ENCODE measurements around the gene NALCN. TPM values are rescaled to one million over a fixed set of nuclear protein-coding genes. Genes with fewer than 3 reads are reported as not detected.

The NALCN gene
- total RNA-seq, 4 donors from 2014 or later, result under 0.01 to 1.3 (median 0.17) TPM; not detected in 1

DNA sequence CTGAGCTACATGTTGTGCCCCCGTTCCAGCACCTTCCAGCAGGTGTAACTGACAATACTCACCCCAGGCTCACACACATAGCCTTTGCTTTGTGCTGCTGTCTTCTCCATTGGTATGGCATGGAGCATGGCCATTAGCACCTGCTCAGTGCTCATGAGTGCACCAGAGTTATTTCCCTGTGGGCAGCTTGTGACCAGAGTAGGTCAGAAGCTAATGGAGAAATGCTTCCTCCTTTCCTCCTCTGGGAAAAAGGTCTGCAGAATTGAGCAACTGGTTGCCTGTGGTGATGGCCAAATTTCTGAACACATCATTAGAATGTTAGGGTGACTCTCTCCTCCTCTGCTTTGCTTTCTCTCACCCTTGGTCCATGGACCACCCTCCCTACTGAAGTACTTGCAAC lies 397.2 kb downstream of the NALCN start:
- TF ChIP-seq, protein P1, sequence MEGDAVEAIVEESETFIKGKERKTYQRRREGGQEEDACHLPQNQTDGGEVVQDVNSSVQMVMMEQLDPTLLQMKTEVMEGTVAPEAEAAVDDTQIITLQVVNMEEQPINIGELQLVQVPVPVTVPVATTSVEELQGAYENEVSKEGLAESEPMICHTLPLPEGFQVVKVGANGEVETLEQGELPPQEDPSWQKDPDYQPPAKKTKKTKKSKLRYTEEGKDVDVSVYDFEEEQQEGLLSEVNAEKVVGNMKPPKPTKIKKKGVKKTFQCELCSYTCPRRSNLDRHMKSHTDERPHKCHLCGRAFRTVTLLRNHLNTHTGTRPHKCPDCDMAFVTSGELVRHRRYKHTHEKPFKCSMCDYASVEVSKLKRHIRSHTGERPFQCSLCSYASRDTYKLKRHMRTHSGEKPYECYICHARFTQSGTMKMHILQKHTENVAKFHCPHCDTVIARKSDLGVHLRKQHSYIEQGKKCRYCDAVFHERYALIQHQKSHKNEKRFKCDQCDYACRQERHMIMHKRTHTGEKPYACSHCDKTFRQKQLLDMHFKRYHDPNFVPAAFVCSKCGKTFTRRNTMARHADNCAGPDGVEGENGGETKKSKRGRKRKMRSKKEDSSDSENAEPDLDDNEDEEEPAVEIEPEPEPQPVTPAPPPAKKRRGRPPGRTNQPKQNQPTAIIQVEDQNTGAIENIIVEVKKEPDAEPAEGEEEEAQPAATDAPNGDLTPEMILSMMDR (IDR thresholded peaks at IDR 0.05; ENCODE audit: low read depth), result no peak

DNA sequence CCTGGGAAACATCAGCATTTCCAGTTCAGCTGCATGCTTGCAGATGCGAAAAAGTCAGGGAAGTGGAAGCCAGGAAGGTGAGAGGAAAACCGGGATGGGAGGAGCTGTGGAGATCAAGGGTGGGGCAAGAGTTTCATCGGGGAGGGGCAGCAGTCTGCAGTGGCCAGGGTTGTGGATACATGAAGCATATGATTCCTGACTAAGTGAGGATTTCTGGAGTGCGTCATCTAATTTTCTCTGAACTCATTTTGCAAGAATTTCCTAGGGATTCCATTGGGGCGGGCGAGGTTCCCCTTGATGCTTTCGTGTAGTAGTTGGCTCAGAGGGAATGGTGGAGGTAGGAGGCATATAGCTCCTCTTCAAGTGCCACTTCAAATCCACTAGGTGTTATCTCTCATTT lies 397.6 kb downstream of the NALCN start:
- TF ChIP-seq, protein P1 (IDR thresholded peaks at IDR 0.05; ENCODE audit: low read depth), result no peak

DNA sequence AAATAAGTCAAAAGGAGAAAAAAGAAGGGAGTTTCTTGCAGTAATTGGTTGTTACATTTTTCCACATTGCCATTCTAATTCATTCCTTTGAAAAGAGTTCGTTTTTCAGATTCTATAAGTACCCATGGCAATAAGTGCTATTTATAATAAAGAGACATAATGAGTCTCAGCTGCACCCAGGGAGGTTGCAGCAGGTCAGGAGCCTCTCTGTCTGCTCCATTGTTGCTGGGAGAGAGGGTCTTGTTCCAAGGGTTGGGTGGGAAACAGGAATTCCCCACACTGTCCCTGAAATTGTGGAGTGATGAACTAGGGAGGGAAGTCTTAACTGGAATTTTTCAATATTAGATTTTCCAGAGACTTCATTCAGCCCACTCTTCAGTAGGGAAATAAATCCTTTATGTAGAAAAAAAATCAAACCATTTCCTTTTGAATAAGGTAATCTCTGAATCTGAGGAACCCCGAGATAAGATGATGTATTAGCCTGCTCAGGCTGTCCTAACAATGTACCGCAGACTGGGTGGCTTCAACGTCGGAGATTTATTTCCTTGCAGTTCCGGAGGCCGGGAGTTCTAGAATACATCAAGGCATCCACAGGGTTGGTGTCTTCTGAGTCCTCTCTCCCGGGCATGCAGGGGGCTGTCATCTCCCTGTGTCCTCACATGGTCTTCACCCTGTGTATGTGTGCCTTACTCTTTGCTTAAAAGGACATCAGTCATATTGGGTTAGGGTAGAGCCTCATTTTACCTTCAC lies 399.0 kb downstream of the NALCN start:
- TF ChIP-seq, protein P1 (IDR thresholded peaks at IDR 0.05; ENCODE audit: low read depth), result no peak

DNA sequence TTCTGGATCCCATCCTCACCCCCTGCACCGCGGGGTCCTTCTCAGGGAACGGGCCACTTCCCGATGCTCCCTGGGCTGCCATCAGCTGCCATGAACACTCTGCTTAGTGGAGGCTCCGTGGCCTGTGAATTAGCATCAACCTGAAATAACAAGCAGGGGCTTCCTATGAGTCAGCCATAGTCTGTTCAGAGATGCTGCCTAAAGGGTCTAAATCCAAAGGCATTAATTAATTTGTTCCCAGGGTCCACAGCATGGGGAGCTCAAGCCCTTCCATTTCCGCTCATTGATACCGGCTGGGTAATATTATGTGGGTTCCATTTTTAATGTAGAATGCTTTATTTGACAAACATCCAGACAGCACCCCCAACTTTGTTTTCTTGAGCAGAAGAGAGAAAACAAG lies 399.8 kb downstream of the NALCN start:
- TF ChIP-seq, protein P1 (IDR thresholded peaks at IDR 0.05; ENCODE audit: low read depth), result no peak

DNA sequence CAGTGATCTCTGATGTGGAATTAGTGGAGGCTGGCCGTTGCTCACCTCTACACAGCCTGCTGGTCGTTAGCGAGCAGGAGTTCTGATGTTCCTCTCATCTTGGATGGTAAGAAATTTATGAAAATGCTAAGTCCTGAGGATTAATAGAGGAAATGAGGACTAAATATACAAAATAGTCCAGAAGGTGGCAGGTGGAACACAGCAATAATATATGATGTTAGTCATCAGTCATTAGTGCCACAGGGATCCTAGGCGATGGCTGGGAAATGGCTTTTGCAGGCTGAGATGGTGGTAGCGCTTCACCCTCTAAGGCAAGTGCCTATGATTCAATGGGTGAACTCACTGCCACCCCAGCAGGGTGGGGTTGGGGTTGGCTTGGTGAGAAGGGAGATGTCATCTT lies 403.1 kb downstream of the NALCN start:
- TF ChIP-seq, protein P1 (IDR thresholded peaks at IDR 0.05; ENCODE audit: low read depth), result no peak

DNA sequence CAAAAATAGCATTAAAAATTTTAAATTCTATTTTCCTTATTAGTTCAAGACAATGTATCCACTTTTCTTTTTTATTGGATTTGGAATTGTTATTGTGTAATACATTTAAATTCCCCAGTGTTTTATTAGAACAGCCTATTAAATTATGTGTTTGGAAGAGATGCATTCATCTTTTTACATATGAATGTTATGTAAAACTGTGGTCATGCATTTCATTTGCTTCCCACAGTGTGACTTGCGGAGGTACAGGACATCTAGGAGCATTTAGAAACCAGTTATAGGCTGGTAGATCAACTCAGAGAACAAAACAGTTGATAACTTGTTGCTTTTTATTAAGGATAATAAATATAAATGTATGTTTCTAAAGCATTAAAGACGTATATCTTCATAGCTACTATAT lies 406.2 kb downstream of the NALCN start:
- TF ChIP-seq, protein P1 (IDR thresholded peaks at IDR 0.05; ENCODE audit: low read depth), result no peak

DNA sequence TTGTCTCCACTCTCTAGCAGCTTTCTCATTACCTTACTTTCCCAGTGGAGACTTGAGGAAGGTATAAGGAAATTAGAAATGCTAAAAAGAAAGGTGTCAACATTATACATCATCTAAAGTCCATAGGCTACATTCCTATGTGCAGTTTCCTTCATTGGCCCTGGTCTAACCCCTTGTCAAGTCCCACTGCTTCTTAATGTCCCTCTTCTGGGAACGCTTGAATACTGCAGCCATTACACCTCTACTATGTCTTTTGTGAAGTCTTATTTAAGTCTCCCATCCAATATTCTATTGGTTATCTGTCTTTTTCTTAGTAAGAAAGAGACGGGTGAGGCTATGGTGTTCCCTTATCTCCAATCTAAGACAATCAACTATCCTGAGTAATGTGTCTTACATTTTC lies 409.1 kb downstream of the NALCN start:
- TF ChIP-seq, protein P1 (IDR thresholded peaks at IDR 0.05; ENCODE audit: low read depth), result no peak

Other genes starting within 250 kb of the NALCN start
- gene ITGBL1, start 36.2 kb upstream of the NALCN start, total RNA-seq, result 10 to 100 TPM in 3 of 4 donors, 1 to 10 TPM in 1; 8.3 to 34.6 (median 17.3) TPM

Data from subcutaneous adipose tissue (tissue), 4 donors.